ENCODE results near the gene LYST. TPM values are rescaled to one million over a fixed set of nuclear protein-coding genes. Genes with fewer than 3 reads are reported as not detected.
"Not testable (repeated sequence)": the region's sequence is repeated elsewhere in the genome, so short reads cannot be mapped to it uniquely, and the experiment has no call there.

LYST gene
- total RNA-seq, 1 donor from 2014 or later = 78.2 TPM

DNA sequence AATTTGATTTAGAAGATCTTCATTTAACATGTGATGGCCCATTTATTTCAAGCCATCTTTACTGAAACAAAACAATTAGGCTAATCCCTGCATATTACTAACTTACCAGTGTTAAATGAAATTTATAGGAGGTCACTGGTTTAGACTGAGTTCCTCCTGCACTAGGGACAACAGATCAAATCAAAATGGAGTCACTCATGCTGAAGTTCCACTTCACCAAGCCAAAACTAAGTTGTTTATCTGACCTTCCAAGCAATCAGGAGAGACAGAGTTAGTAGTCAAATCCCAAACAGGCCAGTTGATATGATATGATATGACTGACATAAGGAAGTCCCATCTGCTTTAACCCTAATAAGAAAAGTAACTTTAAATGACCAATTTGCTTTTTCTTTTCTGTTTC is 4.8 kb downstream of the LYST start:
- DNase-seq (ENCODE audit: low spot score) = no peak

DNA sequence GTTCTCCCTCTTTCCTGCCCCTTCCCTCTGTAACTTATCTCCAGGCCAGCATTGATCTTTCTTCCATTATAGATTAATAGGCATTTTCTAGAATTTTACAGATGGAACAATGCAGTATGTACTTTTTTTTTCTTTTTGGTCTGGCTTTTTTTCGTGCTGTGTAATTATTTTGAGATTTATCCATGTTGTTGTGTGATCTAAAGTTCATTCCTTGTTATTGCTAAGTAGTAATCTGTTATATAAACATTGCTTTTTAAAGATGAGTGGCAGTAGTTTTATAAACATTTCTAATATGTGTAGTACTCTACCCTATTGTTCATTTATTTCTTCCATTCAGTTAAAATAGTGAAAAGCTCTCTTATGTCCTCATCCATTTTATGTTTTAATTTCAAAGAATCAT is 5.9 kb downstream of the LYST start:
- no peak for DNase-seq (ENCODE audit: low spot score)

GRCh38 chr1:235859789-235860188 is 6.9 kb downstream of the LYST start:
- no peak for DNase-seq (ENCODE audit: low spot score)

- DNase-seq (ENCODE audit: low spot score) = no peak
Measured at GRCh38 chr1:235858766-235859165, 7.9 kb downstream of the LYST start.

DNA sequence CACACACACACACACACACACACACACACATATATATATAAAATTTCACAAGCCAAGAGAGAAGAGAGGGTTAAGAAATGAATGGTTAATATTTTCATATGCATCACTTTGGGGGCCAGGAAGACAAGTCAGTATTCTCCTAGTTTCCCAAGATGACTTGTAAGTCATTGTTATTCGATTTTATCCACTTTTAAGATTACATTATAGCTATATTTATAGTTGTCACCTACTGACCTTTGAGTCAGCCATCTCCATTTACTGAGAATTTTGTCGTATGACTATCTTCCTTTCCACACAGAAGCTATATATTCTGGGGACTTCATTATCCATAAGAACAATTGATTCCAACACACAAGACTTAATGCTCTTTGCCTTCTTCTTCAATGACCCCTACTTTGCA is 8.9 kb downstream of the LYST start:
- DNase-seq (ENCODE audit: low spot score) = no peak

GRCh38 chr1:235855811-235856429 is 10.8 kb downstream of the LYST start:
- DNase-seq (ENCODE audit: low spot score) = no peak

DNA sequence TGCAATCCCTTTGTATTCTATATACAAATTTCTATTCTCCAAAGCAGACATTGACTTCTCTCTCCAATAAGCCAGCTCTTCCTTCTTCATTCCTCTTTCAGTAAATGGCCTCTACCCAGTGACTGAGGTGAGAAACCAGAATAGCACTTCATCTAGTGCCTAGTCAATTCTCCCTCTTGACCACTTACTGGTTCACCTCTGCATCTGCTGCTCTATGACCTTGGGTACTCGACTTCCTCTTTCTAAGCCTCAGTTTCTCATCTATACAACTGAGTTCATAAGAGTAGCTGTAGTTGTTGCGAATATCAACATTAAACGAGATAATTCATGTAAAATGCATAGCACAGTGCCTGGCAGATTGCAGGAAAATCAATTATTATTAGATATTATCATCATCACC is 12.4 kb downstream of the LYST start:
- DNase-seq (ENCODE audit: low spot score) = no peak

DNA sequence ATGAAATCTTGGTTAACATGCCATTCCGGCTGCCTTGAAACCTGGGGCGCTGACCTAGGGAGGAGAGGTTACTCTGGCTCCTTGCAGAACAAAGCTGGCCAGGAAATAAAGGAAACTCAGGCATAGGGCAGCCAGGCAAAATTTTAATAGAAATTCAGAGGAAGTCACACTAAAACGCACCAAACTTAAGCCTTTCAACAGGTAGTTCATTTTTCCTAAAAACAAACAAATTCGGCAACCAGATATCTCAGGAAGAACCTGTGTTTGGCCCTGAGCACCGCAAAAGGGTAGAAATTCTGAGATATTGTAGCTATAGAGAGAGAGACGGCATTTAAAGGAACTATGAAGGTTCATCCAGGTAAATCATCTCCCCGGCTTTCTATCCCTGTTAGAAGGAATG is 13.1 kb downstream of the LYST start:
- no peak for DNase-seq (ENCODE audit: low spot score)

GRCh38 chr1:235852887-235853286 is 13.8 kb downstream of the LYST start:
- DNase-seq (ENCODE audit: low spot score) = no peak

DNA sequence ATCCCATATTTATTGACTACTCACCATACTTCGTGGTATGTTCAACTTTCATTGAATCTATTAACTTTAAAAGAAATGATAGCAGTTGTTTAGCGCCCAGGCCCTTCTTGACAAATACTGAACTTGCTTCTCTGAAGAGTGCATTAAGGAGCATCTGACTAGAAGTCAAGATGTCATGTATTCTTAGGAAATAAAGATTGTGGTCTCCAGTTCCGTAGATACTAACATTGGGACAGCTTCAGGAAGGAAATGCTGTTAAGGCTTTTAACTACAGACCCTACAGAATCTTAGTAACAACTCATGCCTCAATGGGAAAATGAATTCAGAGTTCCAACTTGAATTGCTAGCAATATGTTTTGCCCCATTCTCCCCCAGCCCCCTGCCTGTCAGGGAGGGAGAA is 14.8 kb downstream of the LYST start:
- DNase-seq (ENCODE audit: low spot score) = no peak

DNA sequence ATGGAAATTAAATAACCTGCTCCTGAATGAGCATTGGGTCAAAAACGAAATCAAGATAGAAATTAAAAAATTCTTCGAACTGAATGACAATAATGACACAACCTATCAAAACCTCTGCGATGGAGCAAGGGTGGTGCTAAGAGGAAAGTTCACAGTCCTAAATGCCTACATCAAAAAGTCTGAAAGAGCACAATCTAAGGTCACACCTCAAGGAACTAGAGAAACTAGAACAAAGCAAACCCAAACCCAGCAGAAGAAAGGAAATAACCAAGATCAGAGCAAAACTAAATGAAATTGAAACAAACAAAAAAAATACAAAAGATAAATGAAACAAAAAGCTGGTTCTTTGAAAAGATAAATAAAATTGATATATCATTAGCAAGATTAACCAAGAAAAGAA is 18.5 kb downstream of the LYST start:
- DNase-seq (ENCODE audit: low spot score) = not testable (repeated sequence)

DNA sequence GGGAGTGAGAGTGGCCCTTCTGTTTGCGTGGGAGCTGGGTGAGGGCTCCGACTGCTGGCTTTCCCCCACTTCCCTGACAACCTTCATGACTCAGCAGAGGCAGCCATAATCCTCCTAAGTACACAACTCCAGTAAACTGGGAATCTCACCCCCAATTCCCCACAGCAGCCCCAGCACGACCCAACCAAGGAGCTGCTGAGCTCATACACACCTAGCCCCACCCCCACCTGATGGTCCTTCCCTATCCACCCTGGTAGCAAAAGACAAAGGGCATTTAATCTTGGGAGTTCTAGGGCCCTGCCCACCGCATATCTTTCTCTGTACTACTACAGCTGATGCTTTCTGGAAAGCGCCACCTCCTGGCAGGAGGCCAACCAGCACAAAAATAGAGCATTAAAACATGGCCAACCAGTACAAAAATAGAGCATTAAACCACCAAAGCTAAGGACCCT is 21.0 kb downstream of the LYST start:
- not testable (repeated sequence) for DNase-seq (ENCODE audit: low spot score)

GRCh38 chr1:235844776-235845175 is 21.9 kb downstream of the LYST start:
- no peak for DNase-seq (ENCODE audit: low spot score)

DNA sequence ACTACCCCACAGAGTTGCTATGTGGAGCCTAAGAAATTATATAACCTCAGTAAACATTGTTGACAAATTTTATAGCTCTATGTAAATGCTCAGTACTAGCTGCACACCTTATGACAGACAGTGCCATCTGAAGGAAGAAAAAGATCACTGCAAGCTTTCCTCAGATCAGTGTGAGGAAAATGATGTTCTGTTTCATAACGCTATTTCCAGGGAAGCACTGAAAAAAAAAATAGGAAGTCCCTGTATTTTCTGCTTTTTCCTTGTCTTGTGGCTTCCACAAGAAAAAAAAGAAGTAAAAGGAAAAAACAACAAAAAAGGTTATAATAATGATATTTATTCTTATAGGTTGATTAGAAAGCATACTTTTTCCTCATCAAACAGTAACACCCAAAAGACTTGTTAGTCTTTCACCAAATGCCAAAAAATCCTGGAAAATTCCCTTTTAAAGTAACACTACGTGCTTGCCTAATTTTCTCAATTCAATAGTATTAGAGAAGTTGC is 23.2 kb downstream of the LYST start:
- DNase-seq (ENCODE audit: low spot score) = peak; percentile 58

- no peak for DNase-seq (ENCODE audit: low spot score)
Measured at GRCh38 chr1:235841938-235842545, 24.7 kb downstream of the LYST start.

GRCh38 chr1:235838021-235838420 is 28.7 kb downstream of the LYST start:
- no peak for DNase-seq (ENCODE audit: low spot score)

DNA sequence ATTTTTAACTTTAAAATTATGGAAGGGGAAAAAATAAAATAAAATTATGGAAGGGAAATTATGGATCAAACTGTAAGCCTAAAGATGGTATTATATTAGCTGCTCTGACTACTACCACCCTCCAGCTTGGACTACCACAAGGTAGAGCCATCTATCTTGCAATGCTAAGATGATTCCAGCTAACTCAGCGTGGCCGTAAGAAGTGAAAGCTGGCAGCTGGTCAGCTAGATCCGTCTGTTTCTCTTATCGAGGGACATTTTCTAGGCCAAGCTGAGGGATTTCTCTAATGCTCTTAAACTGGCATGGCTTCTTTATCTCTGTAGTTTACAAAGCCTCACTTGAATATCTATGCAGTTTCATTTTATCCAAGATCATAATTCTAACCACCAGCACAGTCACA is 31.5 kb downstream of the LYST start:
- DNase-seq (ENCODE audit: low spot score) = peak; percentile 88

- no peak for DNase-seq (ENCODE audit: low spot score)
Measured at GRCh38 chr1:235834620-235835019, 32.1 kb downstream of the LYST start.

GRCh38 chr1:235832011-235832410 is 34.7 kb downstream of the LYST start:
- no peak for DNase-seq (ENCODE audit: low spot score)

- DNase-seq (ENCODE audit: low spot score) = peak; percentile 15
Measured at GRCh38 chr1:235831148-235831547, 35.6 kb downstream of the LYST start.

DNA sequence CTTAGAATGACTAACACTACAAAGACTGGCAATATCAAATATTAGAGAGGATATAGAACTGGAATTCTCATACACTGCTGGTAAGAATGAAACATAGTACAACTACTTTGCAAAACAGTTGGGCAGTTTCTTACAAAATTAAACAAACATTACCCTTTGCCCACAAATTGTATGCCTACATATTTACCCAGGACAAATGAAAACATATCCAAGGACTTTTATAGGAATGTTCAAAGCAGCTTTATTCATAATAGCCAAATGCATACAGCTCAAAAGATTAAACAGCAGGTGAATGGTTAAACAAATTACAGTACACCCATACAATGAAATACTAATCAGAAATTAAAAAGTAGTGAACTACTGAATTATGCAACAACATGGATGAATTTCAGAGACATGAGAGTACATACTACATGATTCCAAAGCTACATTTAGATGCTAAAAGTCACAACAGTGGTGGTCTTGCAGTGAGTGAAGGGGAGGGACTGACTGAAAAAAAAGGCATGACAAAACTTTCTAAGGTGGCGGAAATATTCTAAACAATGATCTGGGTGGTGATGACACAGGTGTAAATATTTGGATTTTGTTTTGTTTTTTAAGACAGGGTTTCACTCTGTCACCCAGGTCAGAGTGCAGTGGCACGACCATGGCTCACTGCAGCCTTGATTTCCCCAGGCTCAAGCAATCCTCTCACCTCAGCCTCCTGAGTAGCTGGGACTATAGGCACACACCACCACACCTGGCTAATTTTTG is 40.4 kb downstream of the LYST start:
- no peak for DNase-seq (ENCODE audit: low spot score)

DNA sequence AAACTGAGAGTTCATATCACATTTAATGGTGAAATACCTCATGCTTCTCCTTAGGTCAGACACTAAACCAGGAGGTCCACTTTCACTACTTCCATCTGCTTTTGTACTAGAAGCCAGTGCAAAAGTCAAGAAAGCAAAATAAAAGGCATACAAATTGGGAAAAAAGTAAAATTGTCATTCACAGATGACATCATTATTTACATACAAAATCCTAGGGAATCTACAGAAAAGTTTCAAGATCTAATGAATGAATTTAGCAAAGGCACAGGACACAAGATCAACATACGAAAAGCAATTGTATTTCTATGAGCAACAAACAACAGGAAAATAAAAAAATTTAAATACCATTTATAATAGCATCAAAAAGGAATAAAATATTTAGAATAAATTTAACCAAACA is 41.5 kb downstream of the LYST start:
- DNase-seq (ENCODE audit: low spot score) = no peak

DNA sequence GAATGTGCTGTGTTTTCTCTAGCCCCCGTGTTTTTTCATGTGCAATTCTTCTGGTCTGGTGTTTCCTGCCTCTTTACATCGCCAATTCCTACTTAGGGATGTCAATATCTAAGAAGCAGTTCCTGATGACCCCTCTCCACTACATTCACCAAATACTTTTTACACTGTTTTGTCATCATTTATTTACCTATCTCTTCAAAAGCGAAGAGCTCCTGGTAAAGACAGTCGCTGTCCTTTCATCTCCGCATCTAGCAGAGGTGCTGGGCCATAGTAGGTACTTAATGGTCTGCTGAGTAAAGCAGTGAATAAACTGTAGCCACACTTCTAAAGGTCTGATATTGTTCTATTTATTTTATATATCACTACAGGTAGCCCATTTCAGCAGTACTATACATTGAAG is 43.0 kb downstream of the LYST start:
- DNase-seq (ENCODE audit: low spot score) = no peak

All from umbilical cord (tissue), 2 donors.